CD4-positive, alpha-beta T cell treated with Interleukin-4 for 4 hours (primary cell): ENCODE results near the gene ZNF883.
"Not testable (repeated sequence)": the region's sequence is repeated elsewhere in the genome, so short reads cannot be mapped to it uniquely, and the experiment has no call there.

Experiments
- DNase-seq: peaks from one replicate; pipeline ENCODE4 v3.0.0-alpha.2; 2020

The ZNF883 gene

DNA sequence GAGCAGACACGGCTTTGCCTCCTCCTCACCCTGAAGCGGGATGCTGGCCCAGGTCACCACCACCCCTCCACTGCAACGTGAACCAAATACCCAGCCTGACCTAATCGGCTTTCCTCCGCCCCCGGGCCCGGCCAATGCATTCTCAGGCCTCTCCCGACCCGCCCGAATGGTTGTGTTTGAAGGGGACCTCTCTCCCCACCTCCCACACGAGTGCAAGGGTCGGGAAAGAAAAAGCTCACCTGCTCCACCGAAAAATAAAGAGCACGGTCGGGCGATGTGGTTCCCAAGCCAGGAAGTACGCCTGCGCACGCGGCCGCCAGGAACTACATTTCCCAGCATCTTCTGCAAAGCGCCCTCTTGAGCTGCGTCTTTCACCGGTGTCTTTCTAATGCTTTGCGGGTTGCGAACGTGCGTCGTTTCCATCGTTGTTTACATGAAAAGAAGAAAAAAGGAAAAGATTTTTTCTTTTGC lies at the start of gene ZNF883:
TSS of gene ZNF883 (minus strand) at position 282 of the 471 bp plus-strand sequence.
- no peak for DNase-seq

DNA sequence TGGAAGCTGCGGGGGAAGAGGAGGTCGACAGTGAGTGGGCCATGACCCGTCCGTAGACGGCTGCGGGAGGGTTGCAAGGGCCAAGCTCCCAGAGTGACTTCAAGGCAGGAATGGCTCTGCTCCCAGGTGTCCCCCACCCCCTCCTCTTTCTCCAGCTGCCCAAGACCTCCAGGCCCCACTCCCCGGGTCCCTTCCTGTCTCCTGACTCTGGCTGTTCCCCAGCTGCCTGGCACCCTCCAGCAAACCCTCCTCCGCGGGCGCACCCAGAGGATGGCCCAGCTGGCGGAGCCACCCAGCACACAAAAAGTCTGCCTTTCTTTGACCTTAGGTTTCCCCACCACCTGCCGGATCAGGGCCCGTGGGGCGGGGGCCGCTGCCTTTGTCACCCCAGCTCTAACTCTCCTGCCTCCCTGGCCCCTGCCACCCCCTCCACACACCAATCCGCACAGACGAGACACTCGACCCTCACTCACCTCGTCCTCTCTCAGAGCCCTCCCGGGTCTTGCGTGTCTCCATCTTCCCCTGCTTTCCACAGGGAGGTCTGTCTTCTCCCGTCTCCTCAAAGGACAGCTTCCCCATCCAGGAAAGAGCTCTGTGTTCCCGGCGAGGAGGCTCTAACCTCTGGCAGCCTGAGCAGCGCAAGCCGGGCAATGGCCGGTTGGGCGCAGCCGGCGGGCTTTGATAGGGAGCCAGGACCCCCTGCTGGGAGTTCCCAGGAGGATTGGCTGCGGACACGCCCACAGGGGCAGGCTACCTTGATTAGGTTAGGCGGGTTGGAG lies 49.3 kb upstream of the ZNF883 start:
- DNase-seq = not testable (repeated sequence)

DNA sequence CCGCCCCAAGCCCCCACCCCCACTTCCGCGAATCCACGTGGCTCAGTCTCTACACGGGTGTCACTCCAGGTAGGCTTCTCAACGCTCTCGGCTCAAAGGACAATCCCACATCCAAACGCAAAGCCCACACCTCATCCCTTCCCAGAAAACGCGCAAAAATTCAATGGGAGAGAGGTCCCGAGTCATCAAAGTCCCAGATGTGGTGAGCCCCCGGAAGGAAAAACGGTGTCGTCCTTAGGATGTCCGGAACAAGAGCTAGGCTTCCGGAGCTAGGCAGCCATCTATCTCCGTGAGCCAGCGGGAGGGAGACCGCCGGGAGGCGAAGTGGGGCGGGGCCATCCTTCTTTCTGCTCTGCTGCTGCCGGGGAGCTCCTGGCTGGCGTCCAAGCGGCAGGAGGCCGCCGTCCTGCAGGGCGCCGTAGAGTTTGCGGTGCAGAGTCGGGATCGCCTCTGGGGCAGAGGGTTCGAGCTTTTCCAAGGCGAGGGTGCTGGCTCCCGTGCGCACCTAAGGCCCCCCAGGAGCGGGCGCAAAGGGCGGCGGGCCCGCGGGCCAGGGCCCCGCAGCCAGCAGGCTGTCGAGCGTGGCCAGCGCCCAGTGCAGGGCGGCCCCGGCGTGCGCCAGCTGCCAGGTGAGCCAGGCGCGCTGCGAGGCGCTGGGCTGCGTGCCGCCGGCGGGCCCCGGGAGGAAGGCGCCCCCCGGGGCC lies 47.7 kb upstream of the ZNF883 start:
- DNase-seq = not testable (repeated sequence)

DNA sequence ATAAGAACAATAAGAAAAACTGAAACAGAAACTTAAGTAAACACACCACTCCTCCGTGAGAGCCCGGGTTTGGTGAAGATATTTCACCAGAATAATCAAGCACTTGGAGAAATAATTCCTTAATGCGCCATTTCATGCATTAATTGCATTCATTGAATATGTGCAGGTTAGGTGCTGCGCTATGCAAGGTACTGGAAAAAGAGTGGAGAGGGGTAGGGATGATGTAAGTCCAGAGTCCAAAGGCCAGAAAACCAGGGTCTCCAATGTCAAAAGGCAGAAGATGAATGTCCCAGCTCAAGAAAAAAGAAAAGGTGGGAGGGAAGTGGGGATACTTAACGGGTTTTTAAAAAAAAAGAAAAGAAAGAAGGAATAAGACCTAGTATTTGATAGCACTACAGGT lies 45.2 kb upstream of the ZNF883 start:
- DNase-seq = no peak

DNA sequence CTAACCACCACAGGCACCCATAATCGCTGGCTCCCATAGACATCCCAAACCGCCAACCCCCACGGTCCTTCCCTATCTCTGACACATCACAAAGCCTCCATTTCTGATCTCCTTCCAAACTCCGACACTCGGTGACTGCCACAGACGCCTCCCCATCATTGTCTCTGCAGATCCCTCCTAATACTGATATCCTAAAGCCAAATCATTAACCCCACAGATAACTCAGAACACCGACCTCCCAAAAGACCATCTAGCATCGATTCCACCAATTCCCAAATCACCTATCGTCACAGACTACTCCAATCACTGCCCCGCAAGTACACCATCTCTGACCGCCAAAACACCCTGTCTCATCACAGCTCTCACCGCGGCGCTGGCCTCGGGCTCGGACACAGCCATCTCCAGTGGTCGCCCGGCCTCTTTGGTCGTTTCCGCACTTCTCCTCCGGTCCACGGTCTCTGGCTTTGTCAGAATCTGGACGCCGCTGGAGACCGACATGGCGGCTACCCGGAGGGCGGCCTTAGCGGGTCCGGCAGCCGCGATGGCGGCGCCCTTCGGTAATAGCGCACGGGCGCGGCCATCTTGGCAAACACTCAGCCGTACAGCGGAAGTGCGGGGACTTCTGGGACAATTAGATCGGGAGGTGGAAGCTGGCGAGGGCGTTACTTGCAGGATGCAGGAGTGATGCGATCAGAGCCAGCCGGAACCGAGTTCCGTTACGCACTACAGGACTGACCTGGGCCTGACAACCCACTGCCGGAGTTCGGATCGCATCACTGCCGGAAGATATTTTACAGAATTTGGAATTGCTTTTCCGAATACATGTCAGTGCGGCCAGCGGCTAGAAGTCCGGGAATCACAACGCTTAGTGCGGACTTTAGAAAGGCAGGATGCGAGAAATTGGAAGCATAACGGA lies 44.5 kb upstream of the ZNF883 start, which contains the start of gene ZFP37:
TSS of gene ZFP37 (minus strand) at position 534 of the 916 bp plus-strand sequence. CDS start at position 498, 36 bp downstream.
- DNase-seq = peak; percentile 76

DNA sequence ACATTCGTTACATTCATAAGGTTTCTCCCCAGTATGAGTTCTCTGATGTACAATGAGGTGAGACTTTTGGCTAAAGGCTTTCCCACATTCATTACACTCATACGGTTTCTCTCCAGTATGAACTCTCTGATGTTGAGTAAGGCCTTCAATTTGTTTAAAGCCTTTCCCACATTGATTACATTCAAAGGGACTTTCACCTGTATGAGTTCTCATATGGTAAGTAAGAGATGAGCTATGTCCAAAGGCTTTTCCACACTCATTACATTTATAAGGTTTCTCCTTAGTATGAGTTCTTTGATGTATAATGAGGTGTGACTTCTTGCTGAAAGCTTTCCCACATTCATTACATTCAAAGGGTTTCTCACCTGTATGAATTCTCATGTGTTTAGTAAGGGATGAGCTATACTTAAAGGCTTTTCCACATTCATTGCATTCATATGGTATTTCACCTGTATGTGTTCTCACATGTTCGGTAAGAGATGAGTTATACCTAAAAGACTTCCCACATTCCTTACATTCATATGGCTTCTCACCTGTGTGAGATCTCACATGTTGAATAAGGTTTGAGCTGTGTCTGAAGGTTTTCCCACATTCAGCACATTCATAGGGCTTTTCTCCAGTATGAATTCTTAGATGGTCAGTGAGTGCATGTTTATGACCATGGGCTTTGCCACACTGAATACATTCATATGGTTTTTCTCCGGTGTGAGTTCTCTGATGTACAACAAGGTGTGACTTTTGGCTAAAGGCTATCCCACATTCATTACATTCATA lies 31.1 kb upstream of the ZNF883 start:
- DNase-seq = no peak

DNA sequence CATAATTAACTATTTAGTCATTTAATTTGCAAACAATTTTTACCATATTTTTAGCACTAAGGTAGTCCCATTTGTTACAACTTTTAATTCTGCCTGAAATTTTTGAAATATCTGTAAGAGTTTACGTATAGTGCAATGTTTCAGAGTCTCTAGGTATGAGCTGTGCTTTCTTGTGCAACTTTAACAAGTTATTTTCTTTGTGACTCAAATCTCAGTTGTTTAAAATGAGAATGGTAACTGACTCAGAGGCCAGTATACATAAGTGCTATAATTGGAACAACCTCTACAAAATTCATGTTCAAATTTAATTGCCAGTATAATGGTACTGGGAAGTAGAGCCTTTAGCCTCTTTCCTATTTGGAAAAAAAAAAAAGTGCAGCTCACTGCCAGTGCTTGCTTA lies 14.2 kb upstream of the ZNF883 start:
- no peak for DNase-seq

DNA sequence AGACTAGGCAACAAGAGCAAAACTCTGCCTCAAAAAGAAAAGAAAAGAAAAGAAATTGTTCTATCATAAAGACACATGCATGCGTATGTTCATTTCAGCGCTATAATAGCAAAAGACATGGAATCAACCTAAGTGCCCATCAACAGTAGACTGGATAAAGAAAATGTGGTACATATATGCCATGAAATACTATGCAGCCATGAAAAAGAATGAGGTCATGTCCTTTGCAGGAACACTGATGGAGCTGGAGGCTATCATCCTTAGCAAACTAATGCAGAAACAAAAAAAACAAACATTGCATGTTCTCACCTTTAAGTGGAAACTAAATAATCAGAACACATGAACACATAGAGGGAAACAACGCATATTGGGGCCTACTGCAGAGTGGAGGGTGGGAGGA lies 6.3 kb upstream of the ZNF883 start:
- no peak for DNase-seq

DNA sequence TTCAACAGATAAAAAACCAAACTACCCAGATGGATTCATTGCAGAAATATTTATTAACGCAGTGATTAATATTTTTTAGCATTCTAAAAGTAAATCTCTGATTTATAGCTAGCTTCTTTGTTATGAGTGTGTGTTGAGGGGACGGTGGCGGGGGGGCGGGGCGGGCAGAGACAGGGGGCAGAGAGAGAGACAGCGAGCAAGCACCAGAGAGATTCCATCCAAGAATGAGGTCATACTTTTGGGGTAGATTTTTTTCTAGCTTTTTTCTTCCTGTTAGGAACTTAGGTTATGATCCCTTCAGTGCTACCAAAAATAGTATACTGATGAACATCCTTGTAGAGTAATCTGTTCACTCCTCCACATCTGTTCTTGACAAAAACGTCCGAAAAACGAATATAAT lies 500 bp upstream of the ZNF883 start:
- DNase-seq = no peak

DNA sequence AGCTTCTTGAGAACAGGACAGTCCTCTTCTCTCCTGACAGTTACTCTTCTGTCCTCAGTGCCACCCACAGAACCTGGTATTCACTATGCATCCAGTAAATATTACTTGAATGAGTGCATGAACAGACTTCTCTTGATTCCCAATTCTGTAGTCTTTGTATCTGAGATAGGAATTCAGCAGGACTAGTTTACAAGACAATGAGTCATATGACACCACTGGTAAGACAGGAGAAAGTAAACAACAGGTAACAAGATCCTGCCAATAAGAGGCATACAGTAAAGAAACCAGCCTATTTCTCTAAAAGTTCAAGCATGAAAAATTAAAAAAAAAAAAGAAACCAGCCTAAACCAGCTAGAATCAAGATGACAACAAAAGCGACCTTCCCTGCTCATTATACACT lies 6.2 kb downstream of the ZNF883 start:
- no peak for DNase-seq

DNA sequence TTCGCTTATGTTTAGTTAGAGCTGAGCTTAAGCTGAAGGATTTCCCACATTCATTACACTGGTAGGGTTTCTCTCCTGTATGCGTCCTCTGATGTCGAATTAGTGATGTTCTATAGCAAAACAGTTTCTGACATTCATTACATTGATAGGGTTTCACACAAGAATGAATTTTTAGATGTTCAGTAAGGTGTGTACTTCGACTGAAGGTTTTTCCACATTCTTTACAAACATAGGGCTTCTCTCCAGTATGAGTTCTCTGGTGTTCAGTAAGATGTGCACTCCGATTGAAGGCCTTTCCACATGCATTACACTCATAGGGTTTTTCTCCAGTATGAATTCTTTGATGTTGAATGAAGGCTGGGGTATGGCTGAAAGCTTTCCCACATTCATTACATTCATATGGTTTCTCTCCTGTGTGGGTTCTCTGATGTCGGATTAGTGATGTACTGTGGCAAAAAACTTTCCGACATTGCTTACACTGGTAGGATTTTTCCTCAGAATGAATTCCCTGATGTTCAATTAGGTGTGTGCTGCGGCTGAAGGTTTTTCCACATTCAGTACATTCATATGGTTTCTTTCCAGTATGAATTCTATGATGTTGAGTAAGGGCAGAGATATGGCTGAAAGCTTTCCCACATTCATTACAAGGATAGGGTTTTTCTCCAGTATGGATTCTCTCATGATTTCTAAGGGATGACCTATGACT lies 14.6 kb downstream of the ZNF883 start:
- DNase-seq = no peak

DNA sequence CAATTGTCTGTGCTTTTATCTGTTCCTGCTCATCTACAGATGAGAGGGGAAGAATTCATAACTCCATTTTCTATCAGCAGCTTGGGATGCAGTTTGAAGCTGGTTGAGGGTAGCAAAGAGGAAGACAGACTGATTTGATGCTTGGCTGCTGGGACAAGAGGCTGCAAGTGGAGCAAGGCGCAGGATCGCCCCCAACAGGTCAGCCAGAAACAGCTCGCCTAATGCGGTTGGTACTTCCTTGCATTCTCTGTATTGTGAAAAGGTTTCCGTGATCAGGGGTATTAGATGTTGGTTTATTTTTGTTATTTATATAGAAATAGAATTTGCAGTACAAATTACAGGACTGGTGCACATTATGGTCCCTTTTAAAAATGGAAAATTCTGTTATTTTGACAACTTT lies 40.6 kb downstream of the ZNF883 start:
- no peak for DNase-seq

DNA sequence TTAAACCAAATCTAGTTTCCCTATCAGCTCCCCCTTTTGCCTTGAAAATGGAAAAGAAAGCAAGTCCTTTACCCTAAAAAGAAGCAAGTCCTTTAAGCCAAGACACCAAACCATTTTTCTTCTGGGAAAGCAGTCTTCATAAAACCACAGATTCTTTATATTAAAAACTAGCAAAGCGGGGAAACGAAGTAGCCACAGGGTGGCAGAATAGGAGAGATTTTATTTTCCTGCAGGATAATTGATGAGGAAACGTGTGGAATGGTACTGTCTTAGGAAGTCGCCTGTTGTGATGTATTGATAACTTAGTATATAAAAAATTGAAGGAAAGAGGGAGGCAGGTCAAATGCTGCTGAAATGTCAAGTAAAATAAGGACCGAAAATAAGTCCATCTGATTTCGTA lies 41.1 kb downstream of the ZNF883 start:
- no peak for DNase-seq

DNA sequence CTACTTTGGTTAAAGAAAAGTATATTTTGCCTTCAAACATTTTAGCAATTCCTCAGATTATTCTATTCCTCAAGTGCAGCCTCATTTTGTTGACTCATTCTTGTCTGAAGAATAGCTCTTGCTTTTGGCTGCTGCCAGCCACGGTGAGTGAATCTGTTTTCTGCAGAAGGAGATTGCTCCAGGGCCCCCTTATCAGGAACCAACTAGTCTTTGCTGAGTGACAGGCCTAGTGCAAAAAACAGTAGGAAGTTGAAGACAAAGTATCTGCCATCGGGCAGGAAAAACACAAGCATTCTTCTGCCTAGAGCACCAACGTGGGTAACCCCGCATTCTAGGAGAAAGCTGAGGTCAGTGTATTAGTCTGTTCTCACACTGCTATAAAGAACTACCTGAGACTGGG lies 42.3 kb downstream of the ZNF883 start:
- no peak for DNase-seq

DNA sequence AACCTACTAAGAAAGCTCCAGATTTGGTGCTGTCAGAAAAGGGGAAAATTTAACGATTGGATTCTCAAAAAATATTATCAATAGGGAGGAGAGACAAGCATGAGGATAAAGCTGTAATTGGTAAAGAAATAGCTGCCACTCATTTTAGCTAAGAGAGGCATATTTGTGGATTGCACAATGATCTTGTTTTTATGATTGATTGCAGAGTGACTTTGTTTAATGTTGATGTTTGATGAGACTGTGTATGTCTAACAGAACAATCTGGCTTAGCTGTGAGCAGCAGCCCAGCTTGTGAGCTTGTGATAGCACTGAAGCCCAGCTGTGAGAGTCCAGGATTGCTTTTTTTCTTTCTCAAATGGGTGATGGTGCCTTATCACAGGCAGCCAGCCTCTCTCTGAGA lies 56.4 kb downstream of the ZNF883 start:
- no peak for DNase-seq

DNA sequence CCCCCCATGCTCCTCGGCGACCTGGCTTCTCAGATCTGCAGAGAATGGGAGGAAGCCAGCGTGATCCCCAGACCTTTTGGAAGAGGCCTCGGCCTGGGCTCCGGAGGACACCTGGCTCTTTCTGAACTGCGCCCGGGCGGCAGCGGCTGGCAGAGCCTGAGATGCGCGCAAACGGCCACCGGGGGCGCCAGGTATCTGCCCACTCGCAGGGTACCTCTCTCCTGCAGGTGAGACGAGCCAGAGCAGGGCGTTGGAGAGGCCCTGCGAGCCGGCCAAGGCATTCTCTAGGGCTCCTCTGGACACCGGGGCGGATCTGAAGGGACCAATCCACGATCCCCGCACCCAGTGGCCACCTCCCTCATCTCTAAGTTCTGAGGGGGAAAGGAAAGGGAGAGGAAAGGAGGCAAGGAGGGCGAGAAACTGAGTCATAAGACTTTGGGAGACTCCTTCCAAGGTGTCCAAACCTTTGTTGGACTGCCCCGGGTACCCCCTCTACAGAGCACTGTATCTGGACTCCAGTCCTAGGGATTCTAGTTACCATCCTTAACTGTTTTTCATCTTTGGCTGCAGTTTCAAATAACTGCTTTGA lies 66.3 kb downstream of the ZNF883 start:
- no peak for DNase-seq

DNA sequence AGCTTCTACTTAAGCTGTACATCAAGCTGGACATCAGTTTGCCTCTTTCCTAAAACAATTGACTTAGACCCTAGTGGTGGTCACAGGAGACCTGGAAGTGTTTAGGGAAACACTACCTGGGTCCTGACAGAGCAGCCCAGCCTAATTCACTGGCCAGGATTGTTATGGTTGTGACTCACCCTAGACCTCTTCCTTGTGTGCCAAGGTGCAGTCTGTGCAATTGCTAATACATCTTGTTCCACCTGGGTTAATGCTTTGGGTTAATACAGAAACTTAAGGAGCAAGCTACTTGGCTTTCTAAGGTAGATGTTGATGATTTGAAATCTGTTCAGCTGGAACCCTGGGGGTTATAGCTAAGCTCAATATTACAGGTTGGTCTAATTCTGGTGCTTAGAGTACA lies 72.6 kb downstream of the ZNF883 start:
- no peak for DNase-seq

DNA sequence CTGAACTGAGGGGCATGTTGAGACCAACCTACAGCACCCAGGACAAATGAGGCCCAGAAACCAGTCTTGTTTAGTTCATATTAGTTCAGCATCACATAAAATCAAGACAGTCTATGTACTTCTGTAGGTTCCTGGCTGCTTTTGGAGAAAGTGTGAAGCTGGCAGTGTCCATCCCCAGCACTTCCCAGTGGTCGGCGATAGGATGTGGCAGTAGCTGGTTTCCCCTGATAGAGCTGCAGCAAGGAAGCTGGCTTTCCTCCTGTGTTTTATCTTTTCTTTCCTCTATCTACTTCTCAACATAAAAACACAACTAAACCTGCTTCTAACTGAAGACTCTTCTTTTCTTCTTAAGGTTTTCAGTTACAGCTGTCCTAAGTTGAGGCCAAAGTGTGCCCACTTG lies 78.3 kb downstream of the ZNF883 start:
- no peak for DNase-seq

DNA sequence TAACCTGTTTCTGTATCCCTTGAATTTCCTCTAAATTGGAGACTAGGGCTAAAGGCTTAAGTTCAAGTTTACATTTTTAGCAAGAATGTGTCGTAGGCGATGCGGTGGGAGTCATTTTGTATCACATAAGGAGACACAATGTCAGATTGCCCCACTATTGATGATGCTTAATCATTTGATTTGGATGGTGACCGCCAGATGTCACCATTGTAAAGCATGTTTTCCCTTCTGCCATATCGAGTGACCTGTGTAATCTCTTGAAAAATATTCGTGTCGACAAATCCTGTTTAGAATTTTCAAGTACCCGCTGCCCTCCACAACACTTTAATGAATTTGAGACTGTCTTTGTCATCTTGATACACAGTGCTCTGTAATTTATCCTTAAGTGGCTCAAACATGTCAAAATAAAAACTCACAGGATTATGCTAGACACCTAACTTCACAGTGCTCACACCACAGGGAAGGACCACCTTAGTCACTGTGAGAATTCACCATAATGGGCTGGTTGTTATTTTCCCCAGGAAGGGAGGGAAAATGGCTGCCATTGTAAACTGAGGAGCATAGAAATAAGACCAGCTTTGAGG lies 86.8 kb downstream of the ZNF883 start:
- no peak for DNase-seq

DNA sequence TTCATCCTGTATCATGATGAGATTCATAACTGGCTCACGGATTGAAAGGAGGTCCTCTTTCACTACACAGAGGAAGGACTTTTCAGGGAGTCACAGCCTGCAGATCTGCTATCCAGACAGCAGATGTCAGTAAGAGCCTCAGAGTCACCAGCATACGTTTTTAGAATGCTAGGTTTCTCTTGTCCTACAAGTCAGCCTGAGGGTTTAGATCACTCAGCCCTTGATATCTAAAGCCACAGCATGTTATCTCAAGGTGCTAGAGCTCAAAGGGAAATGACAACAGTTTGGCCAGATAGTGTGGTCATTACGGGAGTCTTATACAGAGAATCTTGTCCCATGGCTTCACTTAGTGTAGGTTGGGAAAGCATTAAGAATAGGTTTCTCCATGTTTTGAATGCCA lies 90.4 kb downstream of the ZNF883 start:
- DNase-seq = no peak

DNA sequence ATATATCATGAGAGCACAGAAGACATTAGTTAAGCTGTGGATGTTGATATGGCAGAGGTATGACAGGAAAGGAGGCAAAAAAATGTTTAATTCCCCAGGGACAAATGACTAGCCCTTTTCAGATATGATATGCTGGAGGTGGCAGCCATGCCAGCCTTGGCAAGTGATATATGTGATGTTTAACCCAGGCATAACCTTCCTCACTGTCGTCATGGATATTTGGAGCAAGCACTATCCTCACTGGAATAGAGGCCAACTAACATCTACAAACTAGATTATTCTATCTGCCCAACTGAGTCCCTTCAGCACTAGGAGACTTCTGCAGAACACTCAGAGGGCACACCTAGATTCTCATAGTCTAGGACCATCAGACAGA lies 94.0 kb downstream of the ZNF883 start:
- DNase-seq = no peak
